NCI-H2227 treated with DMSO at 0.1 percent for 48 hours (cell line): ENCODE measurements around the gene POU3F1.

ENCODE experiments used
- DNase-seq: peaks from one replicate; lab custom pipeline; 2025; lab: John Stamatoyannopoulos, UW

The POU3F1 gene

DNA sequence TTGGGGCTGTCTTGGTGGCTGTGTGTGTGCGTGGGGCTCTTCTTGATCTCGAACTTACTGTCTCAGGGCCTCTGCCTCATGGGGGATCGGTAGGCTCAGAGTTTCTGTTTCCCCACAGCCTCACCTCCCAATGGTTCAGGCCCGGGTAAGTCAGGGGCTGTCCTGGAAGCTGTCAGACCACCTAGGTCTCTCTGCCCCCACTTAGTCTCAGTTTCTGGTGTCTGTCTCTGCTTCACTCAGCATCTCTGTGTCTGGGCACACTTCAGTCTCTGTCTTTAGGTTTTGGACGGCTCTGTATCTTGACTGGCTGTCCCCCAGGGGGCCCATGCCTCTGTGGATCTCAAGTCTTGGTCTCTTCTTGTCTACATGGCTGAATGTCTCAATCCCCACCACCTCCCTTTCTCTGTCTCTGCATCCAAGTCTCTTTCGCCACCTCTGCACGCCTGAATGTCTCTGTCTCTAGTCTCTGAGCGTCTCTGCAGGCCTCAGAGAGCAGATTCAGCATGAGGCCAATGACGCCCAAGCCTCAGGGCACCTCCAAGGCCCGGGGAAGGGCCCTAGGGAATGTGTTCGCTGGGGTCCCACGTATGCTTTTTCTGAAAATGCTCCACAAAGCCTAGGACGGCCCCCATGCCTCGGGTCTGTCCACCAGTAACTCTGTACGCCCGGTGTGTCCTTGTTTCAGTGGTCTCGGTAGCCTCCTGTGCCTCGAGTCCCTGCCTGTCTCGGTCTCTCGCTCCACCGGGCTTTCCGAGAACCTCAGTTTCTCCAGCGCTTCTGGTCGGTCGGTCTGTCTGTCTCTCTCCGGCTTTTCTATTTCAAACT is 42.1 kb downstream of the POU3F1 start:
- no peak for DNase-seq

DNA sequence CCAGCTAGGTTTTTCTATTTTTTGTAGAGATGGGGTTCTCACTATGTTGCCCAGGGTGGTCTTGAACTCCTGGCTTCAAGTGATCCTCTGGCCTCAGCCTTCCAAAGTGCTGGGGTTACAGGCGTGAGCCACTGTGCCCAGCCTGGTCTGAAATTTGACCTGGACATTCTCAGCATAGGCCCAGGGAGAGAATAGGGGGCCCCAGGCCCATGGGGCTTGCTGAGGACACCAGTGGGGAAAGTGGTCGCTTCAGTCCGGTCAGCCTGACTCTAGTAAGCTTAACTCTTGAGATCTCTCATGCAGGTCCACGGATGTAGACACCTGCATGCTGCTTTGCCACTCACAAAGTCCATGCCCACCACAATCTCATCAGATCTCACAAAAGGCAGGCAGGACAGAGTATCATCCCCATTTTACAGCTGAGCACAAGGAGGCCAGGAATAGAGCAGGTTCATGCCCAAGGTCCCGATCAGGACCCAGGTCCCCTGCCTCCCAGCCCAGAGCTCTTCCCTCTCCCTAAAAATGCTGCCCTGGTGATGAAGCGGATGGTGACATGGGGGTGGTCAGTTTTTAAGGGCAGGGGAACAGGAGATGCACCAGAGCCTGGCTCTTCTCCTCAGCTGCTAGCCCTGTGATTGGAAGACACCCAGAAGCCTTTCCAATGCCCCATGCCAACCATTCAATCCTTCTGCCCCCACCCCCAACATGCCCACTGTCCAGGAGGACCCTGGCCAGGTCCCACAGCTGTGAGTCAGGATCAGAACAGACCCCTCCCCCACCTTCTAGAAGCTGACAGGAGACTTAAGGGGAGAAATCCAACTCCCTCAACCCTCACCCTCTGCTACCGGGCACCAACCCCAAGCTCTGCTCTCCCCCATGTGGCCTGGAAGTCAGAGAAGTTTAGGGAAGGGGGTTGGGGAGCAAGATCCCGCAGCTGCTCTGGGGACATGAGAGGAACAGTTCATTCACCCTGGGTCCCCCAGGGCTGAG is 43.0 kb downstream of the POU3F1 start:
- DNase-seq, result no peak

DNA sequence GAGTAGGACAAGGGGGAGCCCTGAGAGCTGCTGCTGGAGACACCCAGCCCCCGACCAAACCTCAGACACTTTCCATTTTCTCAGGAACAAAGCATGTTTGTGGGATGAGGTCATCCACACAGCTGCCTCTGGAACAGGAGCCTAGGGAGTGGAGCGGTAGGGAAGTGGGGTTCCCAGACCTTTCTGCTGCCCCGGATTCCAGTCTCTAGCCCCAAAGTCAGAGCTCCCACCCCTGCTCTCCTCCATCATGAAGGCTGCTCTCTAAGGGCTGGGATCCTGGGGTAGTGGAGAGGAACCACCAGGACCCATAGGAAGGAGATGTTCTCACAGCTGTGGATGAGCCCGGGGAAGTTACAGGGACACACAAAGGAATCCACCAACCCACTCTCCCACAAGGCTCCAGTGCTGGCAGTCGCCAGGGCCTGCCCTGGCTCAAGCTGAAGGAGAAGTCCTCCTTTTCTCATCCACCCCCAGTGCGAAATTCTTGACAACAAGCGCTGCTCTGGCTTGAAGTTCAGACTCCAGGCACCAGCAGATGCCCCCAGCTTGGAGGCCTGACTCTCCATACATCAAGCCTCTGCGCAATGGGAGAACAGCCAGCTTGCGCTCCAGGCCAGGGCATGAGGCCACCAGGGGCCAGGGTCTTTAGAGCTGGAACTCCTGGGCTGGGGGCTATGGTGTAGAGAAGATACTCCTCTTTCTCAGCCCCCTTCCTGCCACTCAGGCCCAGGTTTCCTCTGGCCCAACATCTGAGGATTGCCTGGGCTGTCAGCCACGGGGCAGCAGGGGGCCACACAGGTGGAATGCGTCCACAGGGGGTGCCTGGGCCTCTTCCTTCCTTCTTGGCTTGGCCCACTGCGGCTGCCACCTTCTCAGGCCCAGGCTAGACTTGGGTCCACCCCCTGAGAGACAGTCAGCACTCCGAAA is 45.8 kb downstream of the POU3F1 start:
- DNase-seq, result no peak

DNA sequence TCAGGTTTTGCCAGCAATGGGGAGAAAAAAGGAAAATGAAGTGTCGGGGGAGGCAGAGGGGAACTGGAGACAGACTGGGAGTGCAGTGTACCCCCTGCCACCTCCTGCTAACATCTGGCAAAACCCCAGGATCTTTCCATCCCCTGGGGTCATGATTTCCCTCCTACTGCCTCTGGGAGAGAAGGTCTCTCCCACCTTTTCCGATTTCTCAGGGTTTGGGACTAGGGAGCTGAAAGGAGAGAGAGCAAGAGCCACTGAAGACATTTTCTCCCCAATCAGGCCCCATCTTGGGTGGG is 46.4 kb downstream of the POU3F1 start:
- DNase-seq, result no peak

DNA sequence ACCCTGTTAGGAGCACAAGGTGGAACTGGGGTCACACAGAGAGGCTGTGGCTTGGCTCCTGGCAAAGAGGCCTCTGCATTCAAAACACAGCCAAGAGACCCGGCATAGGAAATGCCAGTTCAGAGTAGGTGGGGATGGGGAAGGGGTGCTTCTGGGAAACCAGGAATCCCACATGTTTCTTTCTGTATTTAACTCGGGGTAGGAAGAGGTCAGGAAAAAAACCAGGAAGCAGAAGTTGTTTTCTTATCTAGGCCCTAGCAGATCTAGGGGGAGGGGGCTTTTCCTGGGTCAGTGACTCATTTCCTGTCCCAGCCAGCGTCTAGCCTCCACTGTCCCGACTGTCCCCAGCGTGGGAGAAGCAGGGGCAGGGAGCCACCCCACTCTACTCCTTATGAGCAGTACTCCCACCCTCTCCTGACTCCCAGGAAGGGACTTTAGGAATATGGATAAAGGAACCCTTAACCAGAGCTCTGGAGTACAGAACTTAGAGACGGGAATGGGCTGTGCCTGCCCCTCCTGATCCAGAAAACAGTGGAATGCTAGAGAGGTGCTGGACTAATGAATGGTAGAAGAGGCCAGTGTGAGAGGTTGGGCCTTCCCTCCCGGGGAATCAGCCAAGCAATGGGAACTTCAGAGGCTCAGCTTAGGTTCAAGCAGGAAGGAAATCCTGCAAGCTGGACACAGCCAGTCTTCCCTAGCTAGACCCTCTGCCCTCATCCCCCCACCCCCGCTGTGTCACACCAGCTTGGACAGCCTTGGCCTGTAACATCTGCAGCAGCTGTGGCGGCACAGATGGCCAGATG is 47.0 kb downstream of the POU3F1 start:
- DNase-seq, result no peak

DNA sequence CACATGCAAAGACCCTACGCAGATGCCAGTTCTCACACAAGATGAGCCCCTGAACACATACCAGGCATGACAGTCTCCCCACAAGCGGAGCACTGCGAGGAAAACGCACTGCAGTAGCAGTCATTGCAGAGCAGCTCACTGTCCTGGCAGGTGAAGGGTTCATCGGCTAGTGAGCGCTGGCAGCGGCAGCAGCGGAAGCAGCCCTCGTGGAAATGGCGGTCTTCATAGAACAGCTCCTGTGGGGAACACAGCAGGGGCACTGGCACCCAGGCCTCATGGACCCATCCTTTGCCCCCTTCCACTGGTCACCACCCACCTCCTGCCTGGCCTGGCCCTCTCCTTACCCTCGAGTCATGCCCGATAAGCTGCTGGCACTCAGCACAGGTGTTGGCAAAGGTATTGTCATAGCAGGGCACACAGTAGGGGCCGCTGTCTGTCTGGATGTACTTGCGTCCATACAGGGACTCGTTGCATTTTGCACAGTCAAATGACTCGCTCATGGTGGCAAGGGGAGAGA is 47.6 kb downstream of the POU3F1 start:
- no peak for DNase-seq

DNA sequence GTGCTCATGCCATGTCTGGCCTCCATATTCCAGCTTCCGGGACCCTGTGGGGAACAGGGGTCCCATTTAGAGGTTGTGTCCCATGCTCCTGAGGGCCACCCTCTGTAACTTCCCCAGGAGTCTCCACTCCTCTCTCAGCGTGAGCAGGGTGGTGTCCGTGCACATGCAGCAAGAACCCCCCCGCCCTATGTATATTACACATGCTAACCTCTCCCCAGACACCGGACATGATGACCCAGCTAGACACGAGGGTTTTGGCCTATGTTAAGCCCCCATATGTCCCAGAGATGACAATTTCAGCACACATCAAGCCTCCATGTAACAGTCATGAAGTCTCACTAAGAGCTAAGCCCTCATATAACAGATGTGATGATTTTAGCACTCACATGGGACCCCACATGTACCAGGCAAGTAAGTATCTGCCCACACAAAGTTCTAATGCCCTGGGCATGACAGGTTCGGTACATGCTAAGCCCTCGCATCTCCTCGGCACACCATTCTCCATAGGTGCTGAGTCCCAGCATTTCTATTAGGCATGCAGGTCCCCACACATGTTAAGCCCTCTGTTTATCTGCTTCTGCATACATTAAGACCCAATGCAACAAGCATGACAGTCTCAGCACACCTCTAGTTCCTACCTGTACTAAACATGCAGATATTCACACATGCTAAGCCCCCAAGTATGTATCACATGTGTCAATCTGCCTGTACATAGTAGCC is 48.3 kb downstream of the POU3F1 start:
- no peak for DNase-seq

DNA sequence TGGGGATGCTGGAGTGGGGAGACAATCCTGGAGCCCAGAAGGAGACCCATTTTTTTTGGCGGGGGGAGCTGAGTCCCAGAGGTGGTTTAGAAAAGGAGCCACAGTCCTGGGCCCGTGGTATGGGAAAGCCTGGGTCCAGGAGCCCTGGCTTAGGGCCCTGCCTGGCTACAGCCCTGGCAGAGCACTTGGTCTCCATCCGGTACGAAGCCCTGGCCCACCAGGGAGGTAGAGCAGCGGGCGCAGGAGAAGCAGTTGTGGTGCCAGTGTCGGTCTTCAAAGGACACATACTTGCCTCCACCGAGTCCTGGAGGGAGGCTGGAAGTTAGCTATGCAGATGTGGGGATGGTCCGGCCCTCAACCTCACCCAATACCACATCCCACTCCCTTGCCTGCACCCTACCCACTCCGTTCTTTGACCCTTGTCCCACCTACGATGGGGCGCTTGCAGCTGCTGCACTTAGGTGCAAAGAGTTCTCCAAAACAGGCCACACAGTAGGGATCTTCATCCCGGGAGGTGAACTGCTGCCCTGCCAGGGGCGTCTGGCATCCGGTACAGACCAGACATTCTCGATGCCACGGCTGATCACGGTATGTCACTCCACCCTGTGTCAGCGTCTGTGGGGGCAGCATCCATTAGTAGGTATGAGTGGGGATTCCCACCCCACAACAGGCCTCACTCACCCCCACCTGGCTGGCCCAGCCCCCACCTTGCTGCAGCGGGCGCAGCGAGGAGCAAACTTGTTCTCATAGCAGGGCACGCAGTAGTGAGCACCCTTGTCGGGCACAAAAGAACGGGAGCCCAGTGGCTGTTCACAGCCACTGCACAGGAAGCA is 49.1 kb downstream of the POU3F1 start:
- DNase-seq, result no peak

DNA sequence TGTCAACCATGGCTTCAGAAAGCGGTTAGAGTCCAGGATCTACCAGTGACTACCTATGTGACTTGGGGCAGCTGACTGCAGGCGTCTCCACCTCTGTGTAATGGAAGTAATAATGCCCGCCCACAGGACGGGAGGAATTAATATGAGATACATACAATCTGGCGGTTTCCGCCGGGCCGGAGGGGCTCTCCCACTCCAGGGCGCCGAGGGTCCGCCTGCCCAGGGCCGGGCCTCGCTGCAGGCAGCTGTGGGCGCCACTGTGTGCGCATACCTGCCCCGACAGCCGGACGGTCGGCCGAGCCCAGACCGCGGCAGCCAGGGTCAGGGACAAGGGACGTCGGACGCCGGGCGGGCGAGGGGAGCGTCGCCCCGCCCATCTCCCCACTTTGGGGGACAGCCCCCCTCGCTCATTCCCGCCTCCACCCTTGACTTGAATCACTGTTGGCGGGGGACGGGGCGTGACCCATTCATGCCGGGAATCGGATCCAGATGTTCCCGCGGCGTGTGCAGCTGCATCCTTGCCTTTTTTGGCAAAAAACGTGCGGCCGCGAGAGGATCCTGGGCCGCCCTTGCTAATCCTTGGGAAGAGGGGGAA is 50.7 kb downstream of the POU3F1 start:
- DNase-seq, result no peak

DNA sequence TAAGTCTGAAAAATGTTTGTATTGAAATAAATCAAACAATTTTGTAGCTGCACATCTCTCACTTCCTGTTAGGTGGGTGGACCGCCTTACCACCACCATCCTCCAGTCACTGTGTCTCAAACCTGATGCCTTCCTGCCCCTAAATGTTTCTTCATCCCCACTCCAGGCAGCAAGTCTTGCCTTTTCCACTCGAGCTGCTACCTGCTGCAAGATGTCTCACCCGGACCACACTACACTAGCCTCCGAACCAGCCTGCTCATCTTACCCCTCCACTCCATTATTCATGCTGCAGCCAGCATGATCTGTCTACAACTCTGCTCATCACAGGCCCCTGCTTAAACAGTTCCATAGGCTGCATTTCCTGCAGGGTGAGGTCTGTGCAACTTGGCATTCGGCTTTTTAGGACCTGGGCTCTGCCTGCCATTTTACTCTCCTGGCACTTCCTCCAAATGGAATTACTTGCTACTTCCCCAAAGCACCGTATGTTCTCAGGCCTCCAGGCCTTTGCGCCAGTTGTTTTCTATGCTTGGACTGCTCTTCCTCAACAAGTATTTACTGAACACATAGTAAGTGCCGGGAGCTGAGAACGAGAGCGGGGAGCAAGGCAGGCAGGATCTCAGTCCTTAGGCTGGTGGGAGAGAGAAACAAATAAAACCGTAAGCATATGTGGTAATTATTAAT is 51.6 kb downstream of the POU3F1 start:
- DNase-seq, result no peak
